ENCODE data around the gene AREG. TPM values are rescaled to one million over a fixed set of nuclear protein-coding genes. Genes with fewer than 3 reads are reported as not detected.

AREG gene
- total and polyA plus RNA-seq, 2 of the 13 experiments (the other 11 are each of a cell fraction or from before 2014, with no cell fraction given), result 6.2 to 7.1 TPM

- Histone ChIP-seq H3K9ac (ENCODE audit: insufficient read depth, low read depth, low read length) (no peak overlapping the region), H3K4me1 (ENCODE audit: insufficient read depth, low read length) (0 out of 2 replicates have a peak, but pooled peaks cover 7% of the 10 kb centered on the region), H4K20me1 (ENCODE audit: insufficient read depth, low read length) (no peaks in the 10 kb centered on the region), H3K4me3 (replicated peaks in 1 of 3; ENCODE audit: insufficient read depth in 1 of 3, low read depth in 2 of 3, low read length in 3 of 3) (no peak overlapping the region), H3K27me3 (ENCODE audit: control insufficient read depth in 1 of 2, insufficient read depth in 2 of 2, low read length in 2 of 2) (no peaks in the 10 kb centered on the region), H3K4me2 (ENCODE audit: low read depth, low read length) (no peak overlapping the region), H3K9me3 (ENCODE audit: low read length) (no peaks in the 10 kb centered on the region), H3K79me2 (ENCODE audit: insufficient read depth, low read length) (no peaks in the 10 kb centered on the region), H3K36me3 (replicated peaks in 1 of 2; ENCODE audit: control insufficient read depth in 1 of 2, insufficient read depth in 2 of 2, low read length in 2 of 2) (no peaks in the 10 kb centered on the region), H3K27ac (ENCODE audit: extremely low read length, insufficient read depth, low read length) (no peak overlapping the region), H2AFZ (ENCODE audit: low read length) (no peak overlapping the region)
- POLR2A ChIA-PET, result no interaction called here
- no TSS peak for BruUV-seq (replicated peaks)
- intact Hi-C loops (cut with micrococcal nuclease; ENCODE audit: unreplicated experiment), result no loop called here
- DNase-seq (ENCODE audit: low spot score) (no peak), FAIRE-seq (no peak), ATAC-seq (no peak)
- in situ Hi-C loops (cut with HindIII; ENCODE audit: extremely low pct_ligation_motif_present, low pct_unique_long_range_greater_than_20kb), result no loop called here
- CTCF ChIA-PET (ENCODE audit: low intra/inter-chr PET ratio, low total read pairs), result no interaction called here
- no peak for TF ChIP-seq ZNF142 (CRISPR knock-in tag; IDR thresholded peaks at IDR 0.05)
- TF ChIP-seq NR2F6 (IDR thresholded peaks at IDR 0.05), result no peak
- TF ChIP-seq NR2F6 (CRISPR knock-in tag; IDR thresholded peaks at IDR 0.05), result no peak
- TF ChIP-seq ZNF883 (CRISPR knock-in tag; IDR thresholded peaks at IDR 0.05; ENCODE audit: not compliant biosample characterization), result no peak
- TF ChIP-seq HNRNPH1 (optimal IDR thresholded peaks at IDR 0.05; ENCODE audit: low read depth, low read length), result no peak
- no peak for TF ChIP-seq IKZF5 (CRISPR knock-in tag; IDR thresholded peaks at IDR 0.05)
- TF ChIP-seq NR1H2 (CRISPR knock-in tag; IDR thresholded peaks at IDR 0.05; ENCODE audit: borderline replicate concordance, low read depth), result no peak
- no peak for TF ChIP-seq AKAP8 (CRISPR knock-in tag; IDR thresholded peaks at IDR 0.05)
- no peak for TF ChIP-seq CENPX (CRISPR knock-in tag; IDR thresholded peaks at IDR 0.05)
- no peak for TF ChIP-seq RXRA (CRISPR knock-in tag; IDR thresholded peaks at IDR 0.05)
- no peak for TF ChIP-seq ZUFSP (CRISPR knock-in tag; IDR thresholded peaks at IDR 0.05; ENCODE audit: borderline replicate concordance)
- no peak for TF ChIP-seq SNRNP70 (IDR thresholded peaks at IDR 0.05; ENCODE audit: low read depth, low read length)
- TF ChIP-seq CBFB (CRISPR knock-in tag; IDR thresholded peaks at IDR 0.05), result no peak
- no peak for TF ChIP-seq ZZZ3 (CRISPR knock-in tag; IDR thresholded peaks at IDR 0.05; ENCODE audit: borderline replicate concordance)
- TF ChIP-seq ZNF644 (CRISPR knock-in tag; IDR thresholded peaks at IDR 0.05; ENCODE audit: low read depth), result no peak
- no peak for TF ChIP-seq ATRX (CRISPR knock-in tag; IDR thresholded peaks at IDR 0.05; ENCODE audit: borderline replicate concordance)
- no peak for TF ChIP-seq TGIF2 (CRISPR knock-in tag; IDR thresholded peaks at IDR 0.05)
Measured at GRCh38 chr4:74460833-74461232, 15.9 kb downstream of the AREG start.

All from HepG2 (cell line).